ENCODE data around the gene SCN4B. TPM values are rescaled to one million over a fixed set of nuclear protein-coding genes. Genes with fewer than 3 reads are reported as not detected.

The SCN4B gene
- total RNA-seq, 1 experiment from 2014 or later = 0.33 TPM

DNA sequence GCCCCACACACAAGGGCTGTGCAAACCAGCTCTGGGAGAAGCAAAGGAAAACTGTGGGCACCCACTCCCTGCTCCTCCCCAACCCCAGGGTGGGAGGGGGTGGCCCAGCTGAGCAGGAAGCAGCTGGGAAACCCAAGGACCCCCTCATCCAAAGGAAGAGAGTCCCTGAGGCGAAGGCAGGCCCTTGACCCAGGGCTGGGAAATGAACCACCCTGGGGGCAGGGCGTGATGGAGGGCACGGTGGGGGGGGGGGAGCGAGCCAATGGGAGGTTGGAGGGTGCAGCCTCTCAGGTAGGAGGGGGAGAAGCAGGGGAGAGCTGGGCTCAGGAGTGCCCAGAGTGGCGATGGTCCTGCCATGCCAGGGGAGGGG, 16.8 kb downstream of the SCN4B start:
- no TSS peak for BruUV-seq (replicated peaks)
- TF ChIP-seq, protein P1, sequence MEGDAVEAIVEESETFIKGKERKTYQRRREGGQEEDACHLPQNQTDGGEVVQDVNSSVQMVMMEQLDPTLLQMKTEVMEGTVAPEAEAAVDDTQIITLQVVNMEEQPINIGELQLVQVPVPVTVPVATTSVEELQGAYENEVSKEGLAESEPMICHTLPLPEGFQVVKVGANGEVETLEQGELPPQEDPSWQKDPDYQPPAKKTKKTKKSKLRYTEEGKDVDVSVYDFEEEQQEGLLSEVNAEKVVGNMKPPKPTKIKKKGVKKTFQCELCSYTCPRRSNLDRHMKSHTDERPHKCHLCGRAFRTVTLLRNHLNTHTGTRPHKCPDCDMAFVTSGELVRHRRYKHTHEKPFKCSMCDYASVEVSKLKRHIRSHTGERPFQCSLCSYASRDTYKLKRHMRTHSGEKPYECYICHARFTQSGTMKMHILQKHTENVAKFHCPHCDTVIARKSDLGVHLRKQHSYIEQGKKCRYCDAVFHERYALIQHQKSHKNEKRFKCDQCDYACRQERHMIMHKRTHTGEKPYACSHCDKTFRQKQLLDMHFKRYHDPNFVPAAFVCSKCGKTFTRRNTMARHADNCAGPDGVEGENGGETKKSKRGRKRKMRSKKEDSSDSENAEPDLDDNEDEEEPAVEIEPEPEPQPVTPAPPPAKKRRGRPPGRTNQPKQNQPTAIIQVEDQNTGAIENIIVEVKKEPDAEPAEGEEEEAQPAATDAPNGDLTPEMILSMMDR (IDR thresholded peaks at IDR 0.05) = no peak
- TF ChIP-seq POLR2AphosphoS5 (IDR thresholded peaks at IDR 0.05; ENCODE audit: low read depth, low read length) = no peak
- TF ChIP-seq SIN3A (IDR thresholded peaks at IDR 0.05; ENCODE audit: borderline replicate concordance, insufficient read depth, low read depth, low read length) = no peak
- no peak for TF ChIP-seq TCF7L2 (IDR thresholded peaks at IDR 0.05; ENCODE audit: low read depth, low read length)
- TF ChIP-seq REST (IDR thresholded peaks at IDR 0.05; ENCODE audit: insufficient read depth in 1 of 2, low read depth in 2 of 2, low read length in 1 of 2) = no peak

GRCh38 chr11:118135051-118135795, 17.4 kb downstream of the SCN4B start:
- H3K4me1 ChIP-seq (ENCODE audit: control insufficient read depth, insufficient read depth, low read length) = no peaks in the 10 kb centered on the region
- no peaks in the 10 kb centered on the region for H3K9me3 ChIP-seq (ENCODE audit: control insufficient read depth, insufficient read depth, low read depth, low read length)
- in situ Hi-C loops (cut with HindIII; ENCODE audit: low pct_unique_long_range_greater_than_20kb, low sequenced_read_pairs) = no loop called here
- H3K27ac ChIP-seq (ENCODE audit: low read length) = no peak overlapping the region
- TF ChIP-seq SIN3A (IDR thresholded peaks at IDR 0.05; ENCODE audit: borderline replicate concordance, insufficient read depth, low read depth, low read length) (no peak), POLR2AphosphoS5 (IDR thresholded peaks at IDR 0.05; ENCODE audit: low read depth, low read length) (no peak), REST (IDR thresholded peaks at IDR 0.05; ENCODE audit: insufficient read depth in 1 of 2, low read depth in 2 of 2, low read length in 1 of 2) (no peak), TCF7L2 (IDR thresholded peaks at IDR 0.05; ENCODE audit: low read depth, low read length) (no peak)
- TF ChIP-seq, protein P1 (IDR thresholded peaks at IDR 0.05) = no peak
- ATAC-seq (no peak), DNase-seq (ENCODE audit: low read depth, low spot score) (no peak)
- H3K36me3 ChIP-seq (ENCODE audit: control insufficient read depth, insufficient read depth, low read length) = no peaks in the 10 kb centered on the region
- ChIA-PET CTCF (no interaction called here), POLR2A (interaction anchor here (1.1 kb wide), 1 partner anchor 9 kb away, joined by 3 read pairs; no protein-coding TSS in a partner anchor)
- peaks cover 6% of the 10 kb centered on the region; the same call in 1 of the 2 replicates for H3K27me3 ChIP-seq (ENCODE audit: control insufficient read depth, insufficient read depth, low read length)
- BruUV-seq (replicated peaks) = no TSS peak
- intact Hi-C loops (cut with micrococcal nuclease; ENCODE audit: unreplicated experiment) = no loop called here
- no peak overlapping the region for H3K4me3 ChIP-seq (ENCODE audit: low read depth in 2 of 2, low read length in 2 of 2)

More for the DNA sequence above, 16.8 kb downstream of the SCN4B start:
- H3K9me3 ChIP-seq (ENCODE audit: control insufficient read depth, insufficient read depth, low read depth, low read length) = no peaks in the 10 kb centered on the region
- POLR2A ChIA-PET = no interaction called here
- H3K27ac ChIP-seq (ENCODE audit: low read length) = no peak overlapping the region
- in situ Hi-C loops (cut with HindIII; ENCODE audit: low pct_unique_long_range_greater_than_20kb, low sequenced_read_pairs) (no loop called here), intact Hi-C loops (cut with micrococcal nuclease; ENCODE audit: unreplicated experiment) (no loop called here)
- no peak for DNase-seq (ENCODE audit: low read depth, low spot score)
- no peaks in the 10 kb centered on the region for H3K36me3 ChIP-seq (ENCODE audit: control insufficient read depth, insufficient read depth, low read length)
- no peak overlapping the region for H3K4me3 ChIP-seq (ENCODE audit: low read depth in 2 of 2, low read length in 2 of 2)
- CTCF ChIA-PET = no interaction called here
- no peak for ATAC-seq
- H3K4me1 ChIP-seq (ENCODE audit: control insufficient read depth, insufficient read depth, low read length) = no peaks in the 10 kb centered on the region
- peaks cover 10% of the 10 kb centered on the region; the same call in 1 of the 2 replicates for H3K27me3 ChIP-seq (ENCODE audit: control insufficient read depth, insufficient read depth, low read length)
